SK-N-SH (cell line): ENCODE results near the gene SPTB.

Experiments used
- CHD2 ChIP-seq: fragments of 150-350 bp; IDR thresholded peaks from 2 replicates; pipeline ENCODE4 v1.6.1; 2018; ENCODE audit warnings: low read length; ENCODE audit not compliant: partially characterized antibody
- EP300 ChIP-seq, 2 experiments: IDR thresholded peaks; 2 replicates each; pipeline versions ENCODE4 v1.4.0 to v1.6.1; 2012; ENCODE audit warnings: borderline replicate concordance in 1 of 2, low read depth in 1 of 2, low read length in 1 of 2
- EZH2phosphoT487 ChIP-seq: fragments of 200-600 bp; sonication (generic); IDR thresholded peaks from 2 replicates; pipeline ENCODE4 v1.6.1; 2017; ENCODE audit warnings: low read depth, mixed run types, mild to moderate bottlenecking, antibody characterized with exemption, moderate library complexity, borderline replicate concordance
- PBX3 ChIP-seq: IDR thresholded peaks from 2 replicates; pipeline ENCODE4; 2012
- REST ChIP-seq: IDR thresholded peaks from 2 replicates; pipeline ENCODE4 v1.6.1; 2012; ENCODE audit warnings: mild to moderate bottlenecking, low read depth, low read length, moderate library complexity
- RFX5 ChIP-seq: IDR thresholded peaks from 2 replicates; pipeline ENCODE4 v1.6.1; 2012; ENCODE audit warnings: mild to moderate bottlenecking, improper control_type of control experiment, low read length
- SIN3A ChIP-seq: IDR thresholded peaks from 2 replicates; pipeline ENCODE4 v1.6.1; 2012; ENCODE audit warnings: low read depth, mild to moderate bottlenecking, low read length, moderate library complexity, borderline replicate concordance
- SMC3 ChIP-seq: IDR thresholded peaks from 2 replicates; pipeline ENCODE4 v1.6.1; 2012; ENCODE audit warnings: low read depth, low read length, improper control_type of control experiment
- TEAD4 ChIP-seq: IDR thresholded peaks from 2 replicates; pipeline ENCODE4 v1.4.0; 2012; ENCODE audit warnings: mild to moderate bottlenecking, borderline replicate concordance; ENCODE audit not compliant: insufficient read depth
- TF ChIP-seq, protein P1 (sequence below): fragments of 200-600 bp; sonication (generic); IDR thresholded peaks from 2 replicates; pipeline ENCODE4 v1.6.1; 2017; ENCODE audit warnings: antibody characterized with exemption, mild to moderate bottlenecking, moderate library complexity
- TF ChIP-seq, protein P2 (sequence below): fragments of 150-350 bp; IDR thresholded peaks from 2 replicates; pipeline ENCODE4 v1.6.1; 2017; ENCODE audit warnings: antibody characterized with exemption, low read length, low read depth, borderline replicate concordance

GRCh38 chr14:64758691-64759554 is 120.8 kb downstream of the SPTB start:
- TF ChIP-seq REST, result peak; percentile 17; the same call in 1 of the 2 replicates
- TF ChIP-seq, protein P1, sequence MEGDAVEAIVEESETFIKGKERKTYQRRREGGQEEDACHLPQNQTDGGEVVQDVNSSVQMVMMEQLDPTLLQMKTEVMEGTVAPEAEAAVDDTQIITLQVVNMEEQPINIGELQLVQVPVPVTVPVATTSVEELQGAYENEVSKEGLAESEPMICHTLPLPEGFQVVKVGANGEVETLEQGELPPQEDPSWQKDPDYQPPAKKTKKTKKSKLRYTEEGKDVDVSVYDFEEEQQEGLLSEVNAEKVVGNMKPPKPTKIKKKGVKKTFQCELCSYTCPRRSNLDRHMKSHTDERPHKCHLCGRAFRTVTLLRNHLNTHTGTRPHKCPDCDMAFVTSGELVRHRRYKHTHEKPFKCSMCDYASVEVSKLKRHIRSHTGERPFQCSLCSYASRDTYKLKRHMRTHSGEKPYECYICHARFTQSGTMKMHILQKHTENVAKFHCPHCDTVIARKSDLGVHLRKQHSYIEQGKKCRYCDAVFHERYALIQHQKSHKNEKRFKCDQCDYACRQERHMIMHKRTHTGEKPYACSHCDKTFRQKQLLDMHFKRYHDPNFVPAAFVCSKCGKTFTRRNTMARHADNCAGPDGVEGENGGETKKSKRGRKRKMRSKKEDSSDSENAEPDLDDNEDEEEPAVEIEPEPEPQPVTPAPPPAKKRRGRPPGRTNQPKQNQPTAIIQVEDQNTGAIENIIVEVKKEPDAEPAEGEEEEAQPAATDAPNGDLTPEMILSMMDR, result no peak
- TF ChIP-seq TEAD4, result peak; percentile 79
- TF ChIP-seq, protein P2, sequence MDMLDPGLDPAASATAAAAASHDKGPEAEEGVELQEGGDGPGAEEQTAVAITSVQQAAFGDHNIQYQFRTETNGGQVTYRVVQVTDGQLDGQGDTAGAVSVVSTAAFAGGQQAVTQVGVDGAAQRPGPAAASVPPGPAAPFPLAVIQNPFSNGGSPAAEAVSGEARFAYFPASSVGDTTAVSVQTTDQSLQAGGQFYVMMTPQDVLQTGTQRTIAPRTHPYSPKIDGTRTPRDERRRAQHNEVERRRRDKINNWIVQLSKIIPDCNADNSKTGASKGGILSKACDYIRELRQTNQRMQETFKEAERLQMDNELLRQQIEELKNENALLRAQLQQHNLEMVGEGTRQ, result no peak
- no peak for TF ChIP-seq SMC3
- TF ChIP-seq EZH2phosphoT487, result no peak
- no peak for TF ChIP-seq CHD2
- TF ChIP-seq EP300 (IDR thresholded peaks at IDR 0.05; ENCODE audit: borderline replicate concordance in 1 of 2, low read depth in 1 of 2, low read length in 1 of 2), result no peak; a peak in 1 of 4 replicates
- TF ChIP-seq SIN3A, result no peak
- no peak for TF ChIP-seq RFX5
- peak; percentile 18; the same call in 1 of the 2 replicates for TF ChIP-seq PBX3
